ENCODE results near the gene HACD2. TPM values are rescaled to one million over a fixed set of nuclear protein-coding genes. Genes with fewer than 3 reads are reported as not detected.

HACD2 gene
- total RNA-seq, 1 experiment from 2014 or later, result 27.4 TPM

GRCh38 chr3:123499322-123499721 is 85.5 kb downstream of the HACD2 start:
- Mint-ChIP-seq H3K9me3 (no peaks in the 10 kb centered on the region), H3K27me3 (ENCODE audit: low read depth) (peaks cover 5% of the 10 kb centered on the region), H3K27ac (no peak overlapping the region), H3K4me1 (peaks cover 7 to 9% of the 10 kb centered on the region in 2 experiments), H3K4me3 (no peak overlapping the region), H3K36me3 (ENCODE audit: insufficient read depth in 1 of 3, low read depth in 3 of 3) (peaks cover 3 to 15% (median 10%) of the 10 kb centered on the region in 3 experiments; a peak in 6 of 7 replicates)
- H3K9ac ChIP-seq (ENCODE audit: extremely low read depth, insufficient read length, low read length), result no peak overlapping the region
- H4K91ac ChIP-seq (ENCODE audit: insufficient read length, low read depth, low read length), result no peak overlapping the region
- WGBS (ENCODE audit: extremely low coverage, insufficient read length, low lambda C conversion rate), result no CpG with 5 or more reads among the region's 3 CpGs
- H3K79me1 ChIP-seq (ENCODE audit: insufficient read depth, low read depth, low read length, poor library complexity, severe bottlenecking), result no peaks in the 10 kb centered on the region
- H2BK5ac ChIP-seq (ENCODE audit: insufficient read length, low read length), result no peak overlapping the region
- H2BK12ac ChIP-seq (ENCODE audit: insufficient read length, low read depth, low read length), result no peak overlapping the region
- H3K23me2 ChIP-seq (ENCODE audit: insufficient read length, low read depth, low read length, poor library complexity, severe bottlenecking), result no peaks in the 10 kb centered on the region
- no peak overlapping the region for H3K4ac ChIP-seq (ENCODE audit: low read depth, low read length)
- H4K8ac ChIP-seq (replicated peaks; ENCODE audit: insufficient read length, low read depth, low read length), result no peak overlapping the region
- no peak for TF ChIP-seq CTCF (conservative IDR thresholded peaks at IDR 0.05)
- H3K14ac ChIP-seq (ENCODE audit: insufficient read depth, low read length), result no peak overlapping the region
- no peaks in the 10 kb centered on the region for H3K79me2 ChIP-seq (ENCODE audit: insufficient read depth, low read length)
- no peak overlapping the region for H2BK15ac ChIP-seq (ENCODE audit: low read depth, low read length)
- H3K18ac ChIP-seq (ENCODE audit: insufficient read length, low read depth, low read length), result no peak overlapping the region
- no peaks in the 10 kb centered on the region for H3K27me3 ChIP-seq (ENCODE audit: insufficient read depth, low read length)
- no peak overlapping the region for H3K27ac ChIP-seq (ENCODE audit: insufficient read length, low read depth, low read length)
- no peak overlapping the region for H2BK20ac ChIP-seq (ENCODE audit: low read depth, low read length, poor library complexity, severe bottlenecking)
- H3K4me1 ChIP-seq (ENCODE audit: insufficient read depth, low read length), result no peaks in the 10 kb centered on the region
- no peak overlapping the region for H2AFZ ChIP-seq (ENCODE audit: low read length)
- no peak overlapping the region for H3K4me2 ChIP-seq (ENCODE audit: insufficient read depth, insufficient read length, low read length)
- H2AK5ac ChIP-seq (ENCODE audit: insufficient read length, low read length), result no peak overlapping the region
- H3K23ac ChIP-seq (ENCODE audit: insufficient read length, low read depth, low read length), result no peak overlapping the region
- no peak overlapping the region for H2BK120ac ChIP-seq (ENCODE audit: low read depth, low read length, poor library complexity, severe bottlenecking)
- H3K9me3 ChIP-seq (ENCODE audit: control insufficient read depth, low read depth, low read length), result no peaks in the 10 kb centered on the region
- H4K5ac ChIP-seq (ENCODE audit: insufficient read length, low read depth, low read length), result no peak overlapping the region
- no peak overlapping the region for H3T11ph ChIP-seq (ENCODE audit: low read length)
- DNase-seq, result no peak
- H4K20me1 ChIP-seq (ENCODE audit: control insufficient read depth, insufficient read depth, insufficient read length), result no peaks in the 10 kb centered on the region
- H3K56ac ChIP-seq (ENCODE audit: insufficient read length, low read depth, low read length), result no peak overlapping the region

Measured in H9 (cell line).